Smooth muscle cell (in vitro differentiated cells): ENCODE data around the gene KATNB1. TPM values are rescaled to one million over a fixed set of nuclear protein-coding genes. Genes with fewer than 3 reads are reported as not detected.

ENCODE experiments used
- DNase-seq: peaks from one replicate; lab custom pipeline; 2025; ENCODE audit not compliant: unreplicated experiment; lab: John Stamatoyannopoulos, UW
- H2AFZ ChIP-seq: fragments of 200-600 bp; sonication (generic); 2 replicates; pipeline ENCODE4 v1.6.0; 2016; ENCODE audit warnings: antibody characterized with exemption, low read depth, mild to moderate bottlenecking
- H3F3A ChIP-seq: fragments of 200-600 bp; sonication (generic); 2 replicates; pipeline ENCODE4 v1.6.0; 2017; ENCODE audit warnings: antibody characterized with exemption, low read depth
- H3K27ac ChIP-seq: fragments of 200-600 bp; sonication (generic); 2 replicates; pipeline ENCODE4 v1.5.1; 2016; ENCODE audit warnings: low read depth, mild to moderate bottlenecking
- H3K27me3 ChIP-seq: fragments of 200-600 bp; sonication (generic); 2 replicates; pipeline ENCODE4 v1.6.1; 2016; ENCODE audit warnings: low read depth, mild to moderate bottlenecking
- H3K36me3 ChIP-seq: fragments of 200-600 bp; sonication (generic); 2 replicates; pipeline ENCODE4 v1.5.1; 2016; ENCODE audit warnings: low read depth
- H3K4me1 ChIP-seq: fragments of 200-600 bp; sonication (generic); 2 replicates; pipeline ENCODE4 v1.5.1; 2016; ENCODE audit warnings: low read depth
- H3K4me2 ChIP-seq: fragments of 200-600 bp; sonication (generic); 2 replicates; pipeline ENCODE4 v1.6.0; 2016; ENCODE audit warnings: mild to moderate bottlenecking
- H3K4me3 ChIP-seq: fragments of 200-600 bp; sonication (generic); 2 replicates; pipeline ENCODE4 v1.5.1; 2016; ENCODE audit warnings: mild to moderate bottlenecking
- H3K79me2 ChIP-seq: fragments of 200-600 bp; sonication (generic); 2 replicates; pipeline ENCODE4 v1.6.0; 2016; ENCODE audit warnings: low read depth, mild to moderate bottlenecking
- H3K9ac ChIP-seq: fragments of 200-600 bp; sonication (generic); 2 replicates; pipeline ENCODE4 v1.6.0; 2016; ENCODE audit warnings: low read depth
- H3K9me3 ChIP-seq: fragments of 200-600 bp; sonication (generic); replicated peaks from 2 replicates; pipeline ENCODE4 v1.5.1; 2016; ENCODE audit warnings: low read depth
- H4K20me1 ChIP-seq: fragments of 200-600 bp; sonication (generic); 2 replicates; pipeline ENCODE4 v1.6.0; 2016; ENCODE audit warnings: low read depth
- CTCF ChIP-seq: fragments of 200-600 bp; sonication (generic); IDR thresholded peaks from 2 replicates; pipeline ENCODE4 v1.5.1; 2017; ENCODE audit warnings: borderline replicate concordance, mild to moderate bottlenecking, antibody characterized with exemption; ENCODE audit not compliant: insufficient read depth, poor library complexity, severe bottlenecking
- WGBS: methylation state at CpG from one replicate; pipeline ENCODE4 v1.1.7; 2016; ENCODE audit warnings: low lambda C conversion rate; 5-methylcytosine and 5-hydroxymethylcytosine counted together
- polyA plus RNA-seq: library from polyadenylated mRNA; unstranded; fragments of >200 nt; fragmentation: Nextera tagmentation; extraction: Ambion mirVana; gene quantifications from 2 replicates; pipeline ENCODE4 v1.2.1, GENCODE V29; 2016
- total RNA-seq: library from RNA; depleted of rRNA; stranded (reverse); fragments of >200 nt; gene quantifications from 2 replicates; pipeline ENCODE4 v1.2.3, GENCODE V29; 2014

KATNB1 gene
- total and polyA plus RNA-seq, 2 experiments from 2014 or later = 11.9 to 23.6 TPM

GRCh38 chr16:57750796-57751538 lies 15.4 kb downstream of the KATNB1 start:
- H3K9me3 ChIP-seq = no peaks in the 10 kb centered on the region
- 96% methylated on average over 24 of the region's 24 CpGs for WGBS
- no peaks in the 10 kb centered on the region for H3F3A ChIP-seq
- no peak overlapping the region for H2AFZ ChIP-seq
- H3K4me3 ChIP-seq = no peak overlapping the region
- H3K79me2 ChIP-seq = no peaks in the 10 kb centered on the region
- H3K27ac ChIP-seq = no peak overlapping the region
- no peaks in the 10 kb centered on the region for H3K27me3 ChIP-seq
- H3K4me1 ChIP-seq = no peaks in the 10 kb centered on the region
- no peaks in the 10 kb centered on the region for H3K36me3 ChIP-seq
- DNase-seq = no peak
- H3K9ac ChIP-seq = no peak overlapping the region
- no peak overlapping the region for H3K4me2 ChIP-seq
- no peak for TF ChIP-seq CTCF
- no peaks in the 10 kb centered on the region for H4K20me1 ChIP-seq

GRCh38 chr16:57751539-57752202 lies 16.1 kb downstream of the KATNB1 start:
- H3K4me1 ChIP-seq = no peaks in the 10 kb centered on the region
- H4K20me1 ChIP-seq = no peaks in the 10 kb centered on the region
- no peaks in the 10 kb centered on the region for H3K79me2 ChIP-seq
- no peaks in the 10 kb centered on the region for H3F3A ChIP-seq
- H2AFZ ChIP-seq = no peak overlapping the region
- H3K36me3 ChIP-seq = no peaks in the 10 kb centered on the region
- H3K4me3 ChIP-seq = no peak overlapping the region
- no peak overlapping the region for H3K27ac ChIP-seq
- WGBS = 93% methylated on average over 26 of the region's 26 CpGs
- no peak overlapping the region for H3K9ac ChIP-seq
- H3K27me3 ChIP-seq = no peaks in the 10 kb centered on the region
- no peaks in the 10 kb centered on the region for H3K9me3 ChIP-seq
- no peak overlapping the region for H3K4me2 ChIP-seq
- DNase-seq = no peak
- TF ChIP-seq CTCF = no peak

- Histone ChIP-seq H3F3A (no peaks in the 10 kb centered on the region), H3K9me3 (no peaks in the 10 kb centered on the region), H3K27me3 (no peaks in the 10 kb centered on the region), H3K27ac (no peak overlapping the region), H3K9ac (no peak overlapping the region), H3K36me3 (no peaks in the 10 kb centered on the region), H3K4me3 (no peak overlapping the region), H3K4me1 (no peaks in the 10 kb centered on the region), H3K79me2 (no peaks in the 10 kb centered on the region), H2AFZ (no peak overlapping the region), H4K20me1 (peaks cover 3% of the 10 kb centered on the region), H3K4me2 (no peak overlapping the region)
- 96% methylated on average over 6 of the region's 6 CpGs for WGBS
- DNase-seq = no peak
- no peak for TF ChIP-seq CTCF
These were observed 16.6 kb downstream of the KATNB1 start for GRCh38 chr16:57752203-57752580.
